Spleen (tissue), 7 donors: ENCODE data around the gene FSIP1.

Experiments
- CTCF ChIP-seq, 11 experiments: fragments of 200-600 bp in 7 of 11; fragments of 450-650 bp in 4 of 11; sonication (generic) in 4 of 11; IDR thresholded peaks in 8 of 11; conservative IDR thresholded peaks in 3 of 11; 1 replicate in 7 of 11; 2 replicates in 4 of 11; pipeline versions ENCODE4 v1.4.0 to v1.8.0; 2016 to 2021; ENCODE audit warnings: antibody characterized with exemption in 11 of 11, inconsistent platforms in 4 of 11, mild to moderate bottlenecking in 1 of 11
- POLR2A ChIP-seq, 3 donors: fragments of 450-650 bp; IDR thresholded peaks; one replicate each; pipeline ENCODE4 v1.5.1; 2017; ENCODE audit warnings: antibody characterized with exemption in 3 of 3, mild to moderate bottlenecking in 1 of 3
- donor health status: DM: no; HTN: no; CAD: no; lungs with moderate emphysema.
- donor health status: DM: no; HTN: no; CAD: no.
- donor health status: DM: no; HTN: no; CAD: no.

DNA sequence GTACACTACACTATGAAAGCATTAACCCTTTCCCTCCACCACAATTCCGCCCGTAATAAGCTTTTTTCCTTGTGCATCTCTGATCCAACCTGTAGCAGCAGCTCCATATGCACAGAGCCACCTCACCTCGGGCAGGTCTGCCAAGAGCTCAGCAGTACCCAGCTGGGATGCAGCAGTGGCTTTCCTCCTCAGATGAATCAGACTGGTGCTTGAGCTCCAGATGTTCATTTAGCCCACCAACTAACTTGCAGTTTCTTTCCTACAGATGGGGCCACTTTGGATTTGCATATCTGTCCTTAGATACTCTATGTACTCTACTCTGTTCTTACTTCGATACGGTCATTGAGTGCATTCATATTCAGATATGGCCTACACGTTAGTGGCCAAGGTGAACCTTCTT is 14.8 kb upstream of the FSIP1 start:
- no peak for TF ChIP-seq CTCF (IDR thresholded peaks at IDR 0.05 in 8 of 11, conservative IDR thresholded peaks at IDR 0.05 in 3 of 11)
- no peak for TF ChIP-seq POLR2A (IDR thresholded peaks at IDR 0.05)
